Gastroesophageal sphincter (tissue), 4 donors: Measurements from ENCODE around the gene DERA. TPM values are rescaled to one million over a fixed set of nuclear protein-coding genes. Genes with fewer than 3 reads are reported as not detected.
"Not testable (repeated sequence)": the region's sequence is repeated elsewhere in the genome, so short reads cannot be mapped to it uniquely, and the experiment has no call there.

Experiments used
- ATAC-seq: fragments of 150-250 bp; one replicate; pipeline ENCODE4 v1.9.1; 2016; ENCODE audit warnings: mild to moderate bottlenecking, moderate library complexity
- H3K27ac ChIP-seq, 4 donors: fragments of 200-600 bp; sonication (generic) in 3 of 4; 1 replicate in 3 of 4; 2 replicates in 1 of 4; pipeline ENCODE4 v1.5.1; 2016 to 2019
- H3K27me3 ChIP-seq: fragments of 200-600 bp; sonication (generic); one replicate; pipeline ENCODE4 v1.5.1; 2019
- H3K36me3 ChIP-seq, 2 donors: fragments of 200-600 bp; sonication (generic); one replicate each; pipeline ENCODE4 v1.5.1; 2019; ENCODE audit warnings: control low read depth in 1 of 2
- H3K4me1 ChIP-seq, 3 donors: fragments of 200-600 bp; sonication (generic); 1 replicate in 2 of 3; 2 replicates in 1 of 3; pipeline ENCODE4 v1.5.1; 2016 to 2019; ENCODE audit warnings: control low read depth in 2 of 3
- H3K4me3 ChIP-seq, 2 donors: fragments of 200-600 bp; sonication (generic); one replicate each; pipeline ENCODE4 v1.5.1; 2019; ENCODE audit warnings: mild to moderate bottlenecking in 1 of 2, moderate library complexity in 1 of 2
- H3K9me3 ChIP-seq, 3 donors: fragments of 200-600 bp; sonication (generic); one replicate each; pipeline ENCODE4 v1.5.1; 2017 to 2019; ENCODE audit warnings: control low read depth in 2 of 3
- CTCF ChIP-seq, 4 experiments: fragments of 200-600 bp in 2 of 4; fragments of 450-650 bp in 2 of 4; sonication (generic) in 1 of 4; IDR thresholded peaks; one replicate each; pipeline ENCODE4 v1.5.1; 2017 to 2019; ENCODE audit warnings: antibody characterized with exemption in 4 of 4, mild to moderate bottlenecking in 2 of 4, moderate library complexity in 2 of 4
- EP300 ChIP-seq: sonication (generic); formaldehyde crosslinking; IDR thresholded peaks from one replicate; pipeline ENCODE4 v1.6.1; 2017; ENCODE audit warnings: antibody characterized with exemption, mild to moderate bottlenecking
- POLR2A ChIP-seq, 2 donors: fragments of 450-650 bp; IDR thresholded peaks; one replicate each; pipeline ENCODE4 v1.6.1; 2017; ENCODE audit warnings: antibody characterized with exemption in 2 of 2, mild to moderate bottlenecking in 2 of 2, moderate library complexity in 1 of 2
- POLR2AphosphoS5 ChIP-seq: sonication (generic); formaldehyde crosslinking; IDR thresholded peaks from one replicate; pipeline ENCODE4 v1.6.1; 2017; ENCODE audit warnings: antibody characterized with exemption
- WGBS, 2 donors: methylation state at CpG; one replicate each; pipeline ENCODE4 v1.1.5; 2018; ENCODE audit warnings: low coverage in 1 of 2; 5-methylcytosine and 5-hydroxymethylcytosine counted together
- total RNA-seq, 4 donors: library from RNA; depleted of rRNA; stranded (reverse); fragments of >200 nt; gene quantifications; one replicate each; pipeline ENCODE4 v1.1.0, GENCODE V29; 2016

DERA gene
- total RNA-seq, 4 donors from 2014 or later: 35.9 to 67.4 (median 52.5) TPM

GRCh38 chr12:15897433-15897832 is 13.7 kb upstream of the DERA start:
- no peak for ATAC-seq
- H3K4me3 ChIP-seq: no peak overlapping the region
- TF ChIP-seq EP300 (no peak), POLR2AphosphoS5 (no peak), CTCF (IDR thresholded peaks at IDR 0.05) (no peak), POLR2A (IDR thresholded peaks at IDR 0.05) (no peak)
- no peaks in the 10 kb centered on the region for H3K27me3 ChIP-seq
- peaks cover 0 to 27% (median 0%) of the 10 kb centered on the region in 3 donors for H3K4me1 ChIP-seq
- no peaks in the 10 kb centered on the region for H3K9me3 ChIP-seq
- no peak overlapping the region for H3K27ac ChIP-seq
- WGBS, 2 donors: 46 to 53% methylated on average over 2 of the region's 2 CpGs
- peaks cover 6 to 75% of the 10 kb centered on the region in 2 donors for H3K36me3 ChIP-seq

GRCh38 chr12:15899282-15899870 is 11.8 kb upstream of the DERA start:
- H3K4me3 ChIP-seq: no peak overlapping the region
- H3K9me3 ChIP-seq: no peaks in the 10 kb centered on the region
- peak overlapping the region in 1 of 4 donors; percentile 22 for H3K27ac ChIP-seq
- TF ChIP-seq POLR2A (IDR thresholded peaks at IDR 0.05) (no peak), CTCF (IDR thresholded peaks at IDR 0.05) (peak; percentile 52 to 63 (median 57)), POLR2AphosphoS5 (no peak), EP300 (no peak)
- peaks cover 3 to 80% of the 10 kb centered on the region in 2 donors for H3K36me3 ChIP-seq
- no peaks in the 10 kb centered on the region for H3K27me3 ChIP-seq
- peaks cover 0 to 27% (median 0%) of the 10 kb centered on the region in 3 donors for H3K4me1 ChIP-seq
- no peak for ATAC-seq

- ATAC-seq: peak; percentile 57
- WGBS, 2 donors: 61 to 89% methylated on average over 3 to 5 of the region's 5 CpGs
- no peaks in the 10 kb centered on the region for H3K4me1 ChIP-seq
- H3K36me3 ChIP-seq: peaks cover 0 to 76% of the 10 kb centered on the region in 2 donors
- H3K4me3 ChIP-seq: no peak overlapping the region
- H3K27ac ChIP-seq: peak overlapping the region in 1 of 4 donors; percentile 13
- TF ChIP-seq POLR2A (IDR thresholded peaks at IDR 0.05): no peak
- TF ChIP-seq CTCF (IDR thresholded peaks at IDR 0.05): no peak
- no peak for TF ChIP-seq POLR2AphosphoS5
- TF ChIP-seq EP300: no peak
- H3K27me3 ChIP-seq: no peaks in the 10 kb centered on the region
- no peaks in the 10 kb centered on the region for H3K9me3 ChIP-seq
Measured at GRCh38 chr12:15904378-15904920, 6.7 kb upstream of the DERA start.

GRCh38 chr12:15910468-15910863 is 666 bp upstream of the DERA start:
- 50 to 65% methylated on average over 2 to 5 of the region's 5 CpGs for WGBS, 2 donors
- TF ChIP-seq POLR2AphosphoS5 (no peak), POLR2A (IDR thresholded peaks at IDR 0.05) (no peak), CTCF (IDR thresholded peaks at IDR 0.05) (no peak), EP300 (no peak)
- H3K36me3 ChIP-seq: peaks cover 0 to 17% of the 10 kb centered on the region in 2 donors
- H3K27me3 ChIP-seq: no peaks in the 10 kb centered on the region
- peak overlapping the region in 3 of 4 donors; percentile 97 to 99 (median 97) for H3K27ac ChIP-seq
- no peak for ATAC-seq
- peaks cover 0 to 44% (median 2%) of the 10 kb centered on the region in 3 donors for H3K4me1 ChIP-seq
- peak overlapping the region; percentile 77 to 84 for H3K4me3 ChIP-seq
- H3K9me3 ChIP-seq: no peaks in the 10 kb centered on the region

GRCh38 chr12:15911931-15912330 is 799 bp downstream of the DERA start:
- not testable (repeated sequence) for H3K36me3 ChIP-seq, H3K27me3 ChIP-seq, H3K9me3 ChIP-seq, ATAC-seq
- H3K27ac ChIP-seq: peak overlapping the region; percentile 87 to 99 (median 97)
- peaks cover 0 to 58% (median 2%) of the 10 kb centered on the region in 3 donors for H3K4me1 ChIP-seq
- H3K4me3 ChIP-seq: peak overlapping the region; percentile 77 to 84
- 0% methylated on average over 2 to 3 of the region's 5 CpGs for WGBS, 2 donors

- H3K27ac ChIP-seq, H3K9me3 ChIP-seq, H3K27me3 ChIP-seq, H3K4me3 ChIP-seq, H3K36me3 ChIP-seq, ATAC-seq: not testable (repeated sequence)
- H3K4me1 ChIP-seq: peaks cover 4 to 80% (median 13%) of the 10 kb centered on the region in 3 donors
- WGBS, 2 donors: 81 to 100% methylated on average over 1 to 2 of the region's 5 CpGs
Measured at GRCh38 chr12:15914131-15914530, 3.0 kb downstream of the DERA start.
